Epidermal melanocyte (primary cell): ENCODE measurements around the gene TBX15.

Experiments
- DNase-seq: peaks from one replicate; pipeline ENCODE4 v3.0.0; 2011; ENCODE audit warnings: low spot score; ENCODE audit not compliant: insufficient read length

Gene TBX15

DNA sequence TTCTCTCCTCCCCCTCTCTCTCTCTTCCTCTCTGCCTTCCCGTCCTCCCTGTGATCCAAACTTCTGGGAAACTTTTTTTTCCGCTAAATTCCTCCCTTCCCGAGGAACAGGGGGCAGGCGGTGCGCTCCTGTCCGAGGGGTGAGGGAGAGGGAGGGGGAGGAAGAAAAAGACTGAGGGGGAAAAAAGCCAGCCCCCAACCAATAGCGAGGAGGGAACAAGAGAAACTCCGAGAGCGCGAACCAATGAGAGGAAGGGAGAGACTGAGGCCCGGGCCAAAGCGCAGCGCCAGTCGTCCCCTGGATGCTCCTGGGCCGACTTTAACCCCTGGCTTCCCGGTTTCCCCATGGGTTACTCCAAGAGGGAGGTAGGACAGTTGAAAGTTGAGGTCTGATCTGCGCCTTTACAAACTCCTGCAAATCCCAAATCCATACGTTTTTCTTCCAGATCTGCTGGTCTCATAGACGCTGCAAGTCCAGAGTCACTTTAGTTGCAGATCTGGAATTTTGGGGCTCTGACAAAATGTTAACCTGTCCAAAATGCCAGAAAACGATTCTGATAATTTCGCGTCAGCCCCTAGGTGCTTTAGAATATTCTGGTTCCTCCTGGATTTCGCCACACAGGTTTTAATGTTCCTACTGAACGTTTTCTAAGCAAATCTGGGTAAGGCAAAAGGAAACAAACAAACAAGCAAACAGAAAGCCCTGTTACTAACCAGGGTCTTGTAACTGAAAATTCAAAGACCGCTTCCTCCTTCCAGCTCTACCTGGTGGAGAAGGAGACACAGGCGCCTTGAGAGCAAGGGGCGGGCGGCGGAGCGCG lies at the start of gene TBX15:
TSS of gene TBX15 (minus strand) at position 158 of the 820 bp plus-strand sequence. CDS start 548 bp downstream, outside the sequence.
- peak; percentile 72 for DNase-seq

DNA sequence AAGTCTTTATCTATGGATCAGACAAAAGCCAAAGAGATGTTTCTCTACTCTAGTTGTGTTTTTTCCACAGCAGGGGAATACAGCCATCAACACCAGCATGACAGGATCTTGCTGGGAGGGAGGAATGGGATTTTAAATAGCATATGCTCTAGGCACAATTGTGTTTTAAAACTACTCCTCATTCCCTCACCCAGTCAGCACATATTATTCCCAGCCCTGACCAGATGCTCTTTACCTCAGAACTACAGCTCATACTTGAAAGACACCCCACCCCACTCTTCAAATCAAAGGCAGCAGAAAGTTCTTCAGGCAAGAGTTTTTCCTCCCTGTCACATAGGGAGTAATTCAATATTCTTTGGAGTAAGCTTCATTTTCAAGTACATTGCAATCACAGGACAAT lies 46.2 kb upstream of the TBX15 start:
- DNase-seq = no peak

GRCh38 chr1:119032986-119033385 lies 44.8 kb upstream of the TBX15 start:
- DNase-seq = no peak

- no peak for DNase-seq
These were observed 39.6 kb upstream of the TBX15 start for GRCh38 chr1:119027759-119028158.

DNA sequence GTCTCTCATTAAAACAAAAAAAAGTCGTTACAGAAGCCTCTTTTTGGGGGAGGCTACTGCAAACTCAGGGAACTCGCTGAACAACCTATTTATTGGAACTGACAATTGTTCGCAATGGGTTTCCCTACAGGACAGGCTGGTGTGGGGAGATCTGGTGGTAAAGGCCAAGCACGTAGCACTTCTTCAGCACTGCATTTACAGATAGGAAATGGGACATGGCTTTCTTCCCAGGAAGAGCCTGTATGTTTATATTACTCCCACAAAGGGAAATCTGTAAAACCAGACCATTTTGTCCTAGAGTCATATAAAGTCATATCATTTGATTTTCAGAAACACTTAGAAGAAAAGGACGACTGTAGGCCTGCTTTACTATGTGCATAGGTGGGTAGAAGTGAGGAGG lies 38.8 kb upstream of the TBX15 start:
- DNase-seq = no peak

DNA sequence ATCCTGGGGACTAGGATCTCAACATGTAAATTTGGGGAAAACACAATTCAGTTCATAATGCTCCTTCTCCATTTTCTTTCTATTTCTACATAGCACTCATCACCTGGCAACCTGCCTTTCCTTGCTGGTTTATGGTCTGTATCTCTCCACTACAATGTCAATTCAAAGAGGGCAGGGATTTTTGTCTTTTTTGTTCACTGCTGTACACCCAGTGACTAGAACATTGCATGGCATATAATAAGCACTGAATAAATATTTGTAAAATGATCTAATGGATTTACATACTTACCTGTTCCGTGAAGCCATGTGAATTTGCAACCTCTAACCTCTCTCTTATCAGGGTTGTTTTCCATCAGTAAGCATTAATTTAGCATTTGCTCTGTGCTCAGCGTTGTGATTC lies 27.4 kb upstream of the TBX15 start:
- no peak for DNase-seq

GRCh38 chr1:119012383-119012782 lies 24.2 kb upstream of the TBX15 start:
- DNase-seq = no peak

GRCh38 chr1:119011706-119012105 lies 23.6 kb upstream of the TBX15 start:
- no peak for DNase-seq

DNA sequence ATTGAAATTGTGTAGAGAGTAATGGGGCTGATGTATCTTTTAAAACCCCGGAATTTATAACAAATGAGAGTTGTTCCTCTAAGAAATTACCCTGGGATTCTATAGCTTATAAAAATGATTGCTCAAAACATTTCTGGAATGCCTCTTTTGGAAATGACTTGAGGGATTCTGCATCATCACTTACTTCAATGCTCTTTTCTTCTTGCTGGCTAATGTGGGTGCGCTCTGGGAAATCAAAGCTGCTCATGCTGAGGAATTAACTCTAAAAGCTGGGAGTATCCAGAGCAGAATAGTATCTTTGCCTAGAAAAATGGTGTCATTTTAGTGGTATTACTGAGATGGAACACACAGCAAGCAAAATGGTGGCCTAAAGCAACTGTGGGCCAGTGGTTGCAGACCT lies 23.0 kb upstream of the TBX15 start:
- no peak for DNase-seq

DNA sequence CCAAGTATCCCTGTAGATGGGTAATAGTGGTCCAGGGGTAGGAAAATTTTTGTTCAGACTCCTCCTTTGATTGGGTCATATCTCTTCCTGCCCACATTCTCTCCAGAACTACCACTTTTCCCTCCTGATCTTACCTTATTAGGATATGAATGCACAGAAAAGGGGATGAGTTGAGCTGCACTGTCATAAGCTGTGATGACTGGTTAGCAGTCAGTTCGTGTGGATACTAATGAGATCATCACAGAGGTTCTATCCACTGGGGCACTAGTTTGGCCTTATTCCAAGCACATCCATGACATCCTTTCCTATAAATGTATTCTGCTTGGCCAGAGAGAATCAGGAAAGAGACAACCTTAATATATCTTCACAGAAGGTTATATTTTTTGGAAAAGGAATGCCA lies 22.1 kb upstream of the TBX15 start:
- no peak for DNase-seq

DNA sequence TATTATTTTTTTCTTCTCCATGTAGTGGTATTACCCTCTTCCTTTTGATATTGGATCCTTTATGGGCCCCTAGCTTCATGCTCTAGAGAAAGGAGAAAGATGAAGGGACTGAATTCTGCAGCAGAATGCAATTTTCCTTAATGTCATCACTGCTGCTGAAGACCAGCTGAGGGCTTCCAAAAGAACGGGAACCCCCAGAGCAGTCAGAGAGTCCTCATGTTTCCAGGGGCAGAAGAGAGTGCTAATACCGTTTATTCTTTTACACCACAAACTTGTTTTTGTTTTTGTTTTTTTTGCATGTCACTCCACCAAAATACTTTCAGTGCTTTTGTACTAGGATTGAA lies 21.1 kb upstream of the TBX15 start:
- DNase-seq = no peak

DNA sequence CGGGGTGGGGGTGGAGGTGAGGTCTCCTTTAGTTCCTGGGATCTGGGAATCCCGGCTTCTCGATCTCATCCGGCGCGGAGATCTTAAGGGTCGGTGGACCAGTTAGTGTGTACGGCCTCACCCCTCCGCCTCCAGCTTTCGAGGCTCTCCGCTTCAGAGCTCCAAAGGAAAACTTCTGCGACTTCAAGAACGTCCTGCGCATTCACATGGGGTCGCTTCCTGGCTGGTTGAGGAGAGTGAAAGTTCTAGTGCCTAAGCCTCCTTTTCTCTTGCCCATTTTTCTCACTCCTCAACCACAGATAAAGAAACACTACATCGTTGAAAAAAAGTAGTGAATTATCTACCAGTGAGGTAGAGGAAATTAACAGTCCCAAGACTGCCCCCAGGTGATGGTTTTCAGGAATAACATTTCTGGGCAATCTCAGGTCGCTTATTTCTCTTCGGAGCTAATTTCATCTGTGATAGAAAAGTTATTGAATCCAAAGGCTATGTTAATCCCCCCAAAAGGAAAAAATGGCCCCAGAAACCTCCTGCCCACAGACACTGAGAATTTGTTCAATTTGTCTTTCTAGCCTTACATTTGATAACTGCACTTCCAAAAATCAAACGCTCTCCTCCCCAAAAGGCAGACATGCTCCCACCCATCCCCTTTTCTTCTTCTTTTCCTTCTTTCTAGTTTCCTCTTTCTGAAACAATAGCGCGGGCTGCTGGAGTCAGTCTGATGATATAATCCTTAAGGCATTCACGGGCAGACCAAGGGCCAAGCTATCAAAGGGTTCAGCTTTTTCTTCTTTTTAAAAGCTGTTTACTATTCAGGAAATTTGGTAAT lies 20.6 kb upstream of the TBX15 start:
- no peak for DNase-seq

- no peak for DNase-seq
These were observed 19.7 kb upstream of the TBX15 start for GRCh38 chr1:119007670-119008482.

DNA sequence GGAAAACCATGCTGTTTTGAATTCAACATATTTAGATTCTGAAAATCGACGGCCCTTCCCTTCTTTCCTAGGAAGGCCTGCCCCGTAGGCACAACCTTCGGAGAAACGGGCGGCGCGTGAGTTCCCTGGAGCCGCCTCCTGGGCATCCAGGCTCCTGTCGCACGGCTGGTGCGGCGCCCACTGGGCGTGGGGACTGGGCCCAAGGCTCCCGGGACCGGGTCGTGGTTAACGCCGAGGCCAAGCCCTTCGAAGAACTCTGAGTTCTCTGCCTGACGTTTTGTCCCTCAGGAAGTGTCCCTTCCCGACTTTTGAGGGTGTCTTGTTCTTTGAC lies 19.2 kb upstream of the TBX15 start:
- DNase-seq = no peak

DNA sequence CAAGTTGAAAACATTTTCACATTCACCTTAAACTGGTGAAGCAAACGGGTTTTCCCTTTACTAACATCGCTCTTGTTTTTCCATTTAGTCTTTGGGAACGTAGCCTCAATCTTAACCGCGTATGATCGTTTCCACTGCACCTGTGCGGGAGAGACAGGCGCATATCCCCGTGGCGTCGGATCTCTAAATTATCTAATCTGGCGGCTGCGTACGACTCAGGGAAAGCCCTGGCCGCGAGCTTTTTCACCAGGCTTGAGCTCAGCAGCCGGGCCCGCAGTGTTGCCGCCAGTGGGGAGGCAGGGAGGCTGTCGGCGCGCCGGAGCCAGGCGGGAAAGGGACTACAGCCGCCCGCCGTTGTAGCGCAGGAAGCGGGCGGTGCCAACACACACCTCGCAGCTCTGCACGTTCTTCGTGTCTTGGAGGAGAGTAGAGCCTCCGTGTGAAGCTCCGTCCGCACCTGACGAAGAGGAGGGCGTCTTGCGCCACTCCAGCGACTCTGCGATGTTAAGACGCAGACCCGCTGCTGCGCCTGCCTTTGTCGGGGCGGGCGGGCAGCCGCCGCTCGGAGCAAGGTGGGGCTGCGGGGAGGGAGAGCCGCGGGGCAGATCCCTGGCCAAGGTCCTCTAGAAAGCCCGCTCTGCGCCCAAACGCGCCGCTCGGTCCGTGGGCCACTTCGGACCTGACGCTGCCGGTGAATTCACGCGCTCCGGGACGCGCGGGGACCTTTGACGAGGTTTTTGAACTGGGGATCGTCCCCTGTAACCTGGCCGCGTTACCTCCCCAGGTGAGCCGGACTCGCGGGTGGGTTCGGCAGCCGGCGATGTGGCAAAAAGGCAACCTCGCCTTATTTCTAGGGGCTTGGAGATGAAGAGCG lies 18.5 kb upstream of the TBX15 start:
- no peak for DNase-seq

DNA sequence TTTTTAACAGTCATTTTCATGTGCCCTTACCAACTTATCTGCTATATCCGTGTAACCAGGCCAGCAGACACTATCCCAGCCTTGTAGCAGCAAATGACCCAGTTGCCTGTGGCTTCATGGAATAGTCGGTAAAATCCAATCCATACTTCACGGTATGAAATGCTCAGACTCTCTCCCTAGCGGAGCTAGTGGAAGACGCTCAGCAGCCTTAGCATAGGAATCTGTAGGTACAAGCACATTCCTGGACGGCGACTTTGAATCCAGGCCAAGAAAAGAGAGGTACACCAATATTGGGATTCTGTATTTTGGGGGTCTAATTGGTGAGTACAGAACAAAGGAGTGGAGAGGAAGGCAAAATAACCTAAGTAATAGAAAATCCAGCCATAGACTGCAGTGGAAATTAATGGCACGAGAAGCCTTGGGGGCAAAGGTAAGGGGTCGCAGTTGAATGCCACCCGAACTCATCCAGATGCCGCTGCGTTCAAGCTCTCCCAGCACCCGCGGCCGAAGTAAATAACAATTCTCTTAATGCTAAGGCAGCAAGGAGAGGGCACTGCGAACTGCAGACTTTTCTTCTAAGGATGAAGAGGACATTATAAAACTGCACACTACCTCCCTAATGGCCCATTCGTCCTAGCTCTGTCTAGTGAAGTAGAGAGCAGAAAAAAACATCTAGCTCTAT lies 17.7 kb upstream of the TBX15 start:
- no peak for DNase-seq

- DNase-seq = no peak
These were observed 16.6 kb upstream of the TBX15 start for GRCh38 chr1:119004781-119005180.

GRCh38 chr1:119004129-119004527 lies 16.0 kb upstream of the TBX15 start:
- DNase-seq = no peak

DNA sequence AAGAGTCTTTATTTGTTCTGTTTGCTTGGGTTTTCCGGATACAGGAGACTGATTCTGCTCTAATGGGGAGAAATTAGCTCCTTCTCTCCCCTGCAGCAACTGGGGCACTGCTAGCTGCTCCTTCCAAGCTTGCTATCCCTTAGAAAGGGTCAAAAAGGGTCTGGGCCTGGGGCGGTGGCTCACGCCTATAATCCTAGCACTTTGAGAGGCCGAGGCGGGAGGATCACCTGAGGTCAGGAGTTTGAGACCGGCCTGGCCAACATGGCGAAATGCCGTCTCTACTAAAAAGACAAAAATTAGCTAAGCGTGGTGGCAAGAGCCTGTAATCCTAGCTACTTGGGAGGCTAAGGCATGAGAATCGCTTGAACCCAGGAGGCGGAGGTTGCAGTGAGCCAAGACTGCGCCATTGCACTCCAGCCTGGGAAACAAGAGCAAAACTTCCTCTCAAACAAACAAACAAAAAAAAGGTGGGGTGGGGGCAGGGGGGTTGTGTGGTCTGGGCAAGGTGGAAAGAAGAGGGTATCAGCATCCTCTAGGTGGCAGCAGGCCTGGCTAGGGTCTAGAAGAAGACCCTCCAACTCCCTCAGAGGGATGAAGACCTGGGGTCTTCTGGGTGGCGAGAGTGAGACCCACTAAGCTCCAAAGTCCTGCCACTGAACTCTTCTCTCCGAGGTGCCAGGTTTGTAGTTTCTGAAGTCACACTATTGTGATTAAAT lies 15.4 kb upstream of the TBX15 start:
- DNase-seq = no peak
